ENCODE data around the gene TULP4. TPM values are rescaled to one million over a fixed set of nuclear protein-coding genes. Genes with fewer than 3 reads are reported as not detected.

TULP4 gene
- polyA plus RNA-seq, 3 donors, result 6.5 to 10.6 (median 7.9) TPM

GRCh38 chr6:158441716-158442215, 129.5 kb downstream of the TULP4 start:
- Mint-ChIP-seq H3K4me1 (peaks cover 2% of the 10 kb centered on the region), H3K27me3 (ENCODE audit: low read depth in 3 of 3) (no peaks in the 10 kb centered on the region), H3K9me3 (peaks cover 0 to 1% (median 0%) of the 10 kb centered on the region in 7 donors), H3K36me3 (peaks cover 18 to 22% of the 10 kb centered on the region in 2 donors), H3K4me3 (no peak overlapping the region), H3K27ac (peak overlapping the region in 1 of 7 donors; percentile 9)
- H3K9me3 ChIP-seq (replicated peaks in 1 of 2; ENCODE audit: control insufficient read depth in 1 of 2, insufficient read depth in 1 of 2, low read length in 2 of 2), result no peaks in the 10 kb centered on the region
- H3K36me3 ChIP-seq (replicated peaks in 1 of 2; ENCODE audit: control insufficient read depth in 1 of 2, insufficient read depth in 2 of 2, low read length in 2 of 2), result no peaks in the 10 kb centered on the region
- H3K79me2 ChIP-seq (ENCODE audit: insufficient read depth, low read length), result no peaks in the 10 kb centered on the region
- no peak overlapping the region for H3K9ac ChIP-seq (ENCODE audit: insufficient read depth, low read length, poor library complexity, severe bottlenecking)
- no peaks in the 10 kb centered on the region for H3K27me3 ChIP-seq (ENCODE audit: control insufficient read depth in 2 of 2, insufficient read depth in 2 of 2, low read length in 2 of 2)
- WGBS (ENCODE audit: insufficient coverage), result 93% methylated on average over 5 of the region's 7 CpGs
- no peak for DNase-seq
- intact Hi-C loops (cut with micrococcal nuclease), result no loop called here
- H3K4me2 ChIP-seq (replicated peaks; ENCODE audit: extremely low read depth, low read length, poor library complexity, severe bottlenecking), result no peak overlapping the region
- no peak for TF ChIP-seq CTCF (IDR thresholded peaks at IDR 0.05)
- no peak overlapping the region for H3K4me3 ChIP-seq (replicated peaks in 1 of 3; ENCODE audit: low read depth in 2 of 3, low read length in 3 of 3)
- H4K20me1 ChIP-seq (ENCODE audit: insufficient read depth, low read length), result no peaks in the 10 kb centered on the region
- no peaks in the 10 kb centered on the region for H3K4me1 ChIP-seq (ENCODE audit: control insufficient read depth in 1 of 2, insufficient read depth in 2 of 2, low read length in 2 of 2)
- H2AFZ ChIP-seq (ENCODE audit: insufficient read depth, low read depth, low read length, poor library complexity, severe bottlenecking), result no peak overlapping the region
- H3K27ac ChIP-seq (ENCODE audit: low read depth in 1 of 2, low read length in 2 of 2), result no peak overlapping the region

- no peak for TF ChIP-seq CTCF (IDR thresholded peaks at IDR 0.05)
- no peak overlapping the region for H3K27ac Mint-ChIP-seq
- no peaks in the 10 kb centered on the region for H4K20me1 ChIP-seq (ENCODE audit: insufficient read depth, low read length)
Observed at GRCh38 chr6:158442306-158442705, 130.0 kb downstream of the TULP4 start.

More at GRCh38 chr6:158442306-158442705, 130.0 kb downstream of the TULP4 start:
- DNase-seq, result no peak
- H3K27ac ChIP-seq (ENCODE audit: low read depth in 1 of 2, low read length in 2 of 2), result no peak overlapping the region
- H3K27me3 ChIP-seq (ENCODE audit: control insufficient read depth in 2 of 2, insufficient read depth in 2 of 2, low read length in 2 of 2), result no peaks in the 10 kb centered on the region
- no peak overlapping the region for H3K9ac ChIP-seq (ENCODE audit: insufficient read depth, low read length, poor library complexity, severe bottlenecking)
- H3K4me2 ChIP-seq (replicated peaks; ENCODE audit: extremely low read depth, low read length, poor library complexity, severe bottlenecking), result no peak overlapping the region
- peaks cover 0 to 1% (median 0%) of the 10 kb centered on the region in 7 donors for H3K9me3 Mint-ChIP-seq
- no peak overlapping the region for H3K4me3 ChIP-seq (replicated peaks in 1 of 3; ENCODE audit: low read depth in 2 of 3, low read length in 3 of 3)
- no peaks in the 10 kb centered on the region for H3K79me2 ChIP-seq (ENCODE audit: insufficient read depth, low read length)
- intact Hi-C loops (cut with micrococcal nuclease), result no loop called here
- no peak overlapping the region for H2AFZ ChIP-seq (ENCODE audit: insufficient read depth, low read depth, low read length, poor library complexity, severe bottlenecking)
- H3K4me3 Mint-ChIP-seq, result no peak overlapping the region
- peaks cover 2% of the 10 kb centered on the region for H3K4me1 Mint-ChIP-seq
- H3K36me3 ChIP-seq (replicated peaks in 1 of 2; ENCODE audit: control insufficient read depth in 1 of 2, insufficient read depth in 2 of 2, low read length in 2 of 2), result no peaks in the 10 kb centered on the region
- no peaks in the 10 kb centered on the region for H3K9me3 ChIP-seq (replicated peaks in 1 of 2; ENCODE audit: control insufficient read depth in 1 of 2, insufficient read depth in 1 of 2, low read length in 2 of 2)
- H3K36me3 Mint-ChIP-seq, result peaks cover 18 to 22% of the 10 kb centered on the region in 2 donors
- no peaks in the 10 kb centered on the region for H3K4me1 ChIP-seq (ENCODE audit: control insufficient read depth in 1 of 2, insufficient read depth in 2 of 2, low read length in 2 of 2)
- H3K27me3 Mint-ChIP-seq (ENCODE audit: low read depth in 3 of 3), result no peaks in the 10 kb centered on the region
- WGBS (ENCODE audit: insufficient coverage), result 100% methylated on average over 2 of the region's 4 CpGs
